Activated T-cell treated with anti-CD3 and anti-CD28 coated beads for 4 hours (primary cell): ENCODE results near the gene PTPRT.

Experiments used
- DNase-seq: peaks from one replicate; pipeline ENCODE4 v3.0.0-alpha.2; 2020

Gene PTPRT

GRCh38 chr20:42155586-42155985 is 1034.1 kb downstream of the PTPRT start:
- DNase-seq, result no peak

GRCh38 chr20:42152575-42152974 is 1037.1 kb downstream of the PTPRT start:
- no peak for DNase-seq

GRCh38 chr20:42150230-42150629 is 1039.5 kb downstream of the PTPRT start:
- DNase-seq, result no peak

- no peak for DNase-seq
Observed at GRCh38 chr20:42138729-42139128, 1051.0 kb downstream of the PTPRT start.

GRCh38 chr20:42134265-42135098 is 1055.2 kb downstream of the PTPRT start:
- DNase-seq, result no peak

- no peak for DNase-seq
Observed at GRCh38 chr20:42130810-42131596, 1058.7 kb downstream of the PTPRT start.

- no peak for DNase-seq
Observed at GRCh38 chr20:42125426-42125825, 1064.3 kb downstream of the PTPRT start.

GRCh38 chr20:42123981-42124473 is 1065.7 kb downstream of the PTPRT start:
- no peak for DNase-seq

GRCh38 chr20:42118409-42119125 is 1071.1 kb downstream of the PTPRT start:
- DNase-seq, result no peak

- DNase-seq, result no peak
Observed at GRCh38 chr20:42118001-42118400, 1071.7 kb downstream of the PTPRT start.

GRCh38 chr20:42113236-42113635 is 1076.5 kb downstream of the PTPRT start:
- no peak for DNase-seq

- DNase-seq, result no peak
Observed at GRCh38 chr20:42112161-42112560, 1077.5 kb downstream of the PTPRT start.

GRCh38 chr20:42111349-42111748 is 1078.4 kb downstream of the PTPRT start:
- DNase-seq, result no peak

- DNase-seq, result no peak
Observed at GRCh38 chr20:42110301-42110700, 1079.4 kb downstream of the PTPRT start.

GRCh38 chr20:42102000-42102399 is 1087.7 kb downstream of the PTPRT start:
- DNase-seq, result no peak

GRCh38 chr20:42100137-42100704 is 1089.5 kb downstream of the PTPRT start:
- DNase-seq, result no peak

- no peak for DNase-seq
Observed at GRCh38 chr20:42099101-42099500, 1090.6 kb downstream of the PTPRT start.

- no peak for DNase-seq
Observed at GRCh38 chr20:42098418-42098817, 1091.3 kb downstream of the PTPRT start.

- DNase-seq, result no peak
Observed at GRCh38 chr20:42097741-42098140, 1092.0 kb downstream of the PTPRT start.

- DNase-seq, result no peak
Observed at GRCh38 chr20:42095221-42095620, 1094.5 kb downstream of the PTPRT start.

GRCh38 chr20:42093542-42094440 is 1095.9 kb downstream of the PTPRT start:
- DNase-seq, result no peak

GRCh38 chr20:42093041-42093440 is 1096.7 kb downstream of the PTPRT start:
- no peak for DNase-seq
